H1 (cell line): ENCODE measurements around the gene DOP1A.

Experiments used
- CREB1 ChIP-seq: IDR thresholded peaks from 2 replicates; pipeline ENCODE4 v1.6.1; 2012; ENCODE audit warnings: inconsistent platforms
- EZH2 ChIP-seq: fragments of 200-600 bp; sonication (generic); IDR thresholded peaks from 2 replicates; pipeline ENCODE4 v1.7.1; 2012; ENCODE audit warnings: low read depth, mild to moderate bottlenecking, moderate library complexity, low read length, inconsistent platforms; ENCODE audit not compliant: severe bottlenecking
- JUN ChIP-seq: IDR thresholded peaks from 2 replicates; pipeline ENCODE4 v1.6.1; 2011; ENCODE audit warnings: low read depth, mild to moderate bottlenecking, improper control_type of control experiment, low read length
- SRF ChIP-seq: IDR thresholded peaks from 2 replicates; pipeline ENCODE4 v1.6.1; 2011; ENCODE audit warnings: mild to moderate bottlenecking, low read depth, low read length, moderate library complexity
- TAF1 ChIP-seq: IDR thresholded peaks from 2 replicates; pipeline ENCODE4 v1.6.1; 2011; ENCODE audit warnings: mild to moderate bottlenecking, low read depth, low read length
- TAF7 ChIP-seq: optimal IDR thresholded peaks from 2 replicates; pipeline ENCODE3; 2011; ENCODE audit warnings: low read depth, mild to moderate bottlenecking, inconsistent platforms, low read length, moderate library complexity, borderline replicate concordance
- TCF12 ChIP-seq: IDR thresholded peaks from 2 replicates; pipeline ENCODE4 v1.6.1; 2011; ENCODE audit warnings: low read depth, mild to moderate bottlenecking, low read length
- YY1 ChIP-seq: IDR thresholded peaks from 2 replicates; pipeline ENCODE4 v1.6.1; 2011; ENCODE audit warnings: low read depth, mild to moderate bottlenecking, low read length
- TF ChIP-seq, protein P1 (sequence below): fragments of 300-600 bp; sonication (generic); IDR thresholded peaks from 2 replicates; pipeline ENCODE4 v1.7.1; 2012; ENCODE audit warnings: low read length, moderate library complexity, mild to moderate bottlenecking, inconsistent platforms; ENCODE audit not compliant: insufficient replicate concordance
- TF ChIP-seq, protein P2 (sequence below), 3 experiments: IDR thresholded peaks; 1 replicate in 2 of 3; 2 replicates in 1 of 3; pipeline versions ENCODE4 v1.5.1 to v1.6.1; 2011; ENCODE audit warnings: low read length in 3 of 3, mild to moderate bottlenecking in 3 of 3, inconsistent platforms in 2 of 3, low read depth in 1 of 3, moderate library complexity in 1 of 3; ENCODE audit not compliant: insufficient read depth in 1 of 3; ENCODE audit errors: control extremely low read depth in 1 of 3

- no peak for TF ChIP-seq YY1
- TF ChIP-seq EZH2: no peak
- TF ChIP-seq, protein P1, sequence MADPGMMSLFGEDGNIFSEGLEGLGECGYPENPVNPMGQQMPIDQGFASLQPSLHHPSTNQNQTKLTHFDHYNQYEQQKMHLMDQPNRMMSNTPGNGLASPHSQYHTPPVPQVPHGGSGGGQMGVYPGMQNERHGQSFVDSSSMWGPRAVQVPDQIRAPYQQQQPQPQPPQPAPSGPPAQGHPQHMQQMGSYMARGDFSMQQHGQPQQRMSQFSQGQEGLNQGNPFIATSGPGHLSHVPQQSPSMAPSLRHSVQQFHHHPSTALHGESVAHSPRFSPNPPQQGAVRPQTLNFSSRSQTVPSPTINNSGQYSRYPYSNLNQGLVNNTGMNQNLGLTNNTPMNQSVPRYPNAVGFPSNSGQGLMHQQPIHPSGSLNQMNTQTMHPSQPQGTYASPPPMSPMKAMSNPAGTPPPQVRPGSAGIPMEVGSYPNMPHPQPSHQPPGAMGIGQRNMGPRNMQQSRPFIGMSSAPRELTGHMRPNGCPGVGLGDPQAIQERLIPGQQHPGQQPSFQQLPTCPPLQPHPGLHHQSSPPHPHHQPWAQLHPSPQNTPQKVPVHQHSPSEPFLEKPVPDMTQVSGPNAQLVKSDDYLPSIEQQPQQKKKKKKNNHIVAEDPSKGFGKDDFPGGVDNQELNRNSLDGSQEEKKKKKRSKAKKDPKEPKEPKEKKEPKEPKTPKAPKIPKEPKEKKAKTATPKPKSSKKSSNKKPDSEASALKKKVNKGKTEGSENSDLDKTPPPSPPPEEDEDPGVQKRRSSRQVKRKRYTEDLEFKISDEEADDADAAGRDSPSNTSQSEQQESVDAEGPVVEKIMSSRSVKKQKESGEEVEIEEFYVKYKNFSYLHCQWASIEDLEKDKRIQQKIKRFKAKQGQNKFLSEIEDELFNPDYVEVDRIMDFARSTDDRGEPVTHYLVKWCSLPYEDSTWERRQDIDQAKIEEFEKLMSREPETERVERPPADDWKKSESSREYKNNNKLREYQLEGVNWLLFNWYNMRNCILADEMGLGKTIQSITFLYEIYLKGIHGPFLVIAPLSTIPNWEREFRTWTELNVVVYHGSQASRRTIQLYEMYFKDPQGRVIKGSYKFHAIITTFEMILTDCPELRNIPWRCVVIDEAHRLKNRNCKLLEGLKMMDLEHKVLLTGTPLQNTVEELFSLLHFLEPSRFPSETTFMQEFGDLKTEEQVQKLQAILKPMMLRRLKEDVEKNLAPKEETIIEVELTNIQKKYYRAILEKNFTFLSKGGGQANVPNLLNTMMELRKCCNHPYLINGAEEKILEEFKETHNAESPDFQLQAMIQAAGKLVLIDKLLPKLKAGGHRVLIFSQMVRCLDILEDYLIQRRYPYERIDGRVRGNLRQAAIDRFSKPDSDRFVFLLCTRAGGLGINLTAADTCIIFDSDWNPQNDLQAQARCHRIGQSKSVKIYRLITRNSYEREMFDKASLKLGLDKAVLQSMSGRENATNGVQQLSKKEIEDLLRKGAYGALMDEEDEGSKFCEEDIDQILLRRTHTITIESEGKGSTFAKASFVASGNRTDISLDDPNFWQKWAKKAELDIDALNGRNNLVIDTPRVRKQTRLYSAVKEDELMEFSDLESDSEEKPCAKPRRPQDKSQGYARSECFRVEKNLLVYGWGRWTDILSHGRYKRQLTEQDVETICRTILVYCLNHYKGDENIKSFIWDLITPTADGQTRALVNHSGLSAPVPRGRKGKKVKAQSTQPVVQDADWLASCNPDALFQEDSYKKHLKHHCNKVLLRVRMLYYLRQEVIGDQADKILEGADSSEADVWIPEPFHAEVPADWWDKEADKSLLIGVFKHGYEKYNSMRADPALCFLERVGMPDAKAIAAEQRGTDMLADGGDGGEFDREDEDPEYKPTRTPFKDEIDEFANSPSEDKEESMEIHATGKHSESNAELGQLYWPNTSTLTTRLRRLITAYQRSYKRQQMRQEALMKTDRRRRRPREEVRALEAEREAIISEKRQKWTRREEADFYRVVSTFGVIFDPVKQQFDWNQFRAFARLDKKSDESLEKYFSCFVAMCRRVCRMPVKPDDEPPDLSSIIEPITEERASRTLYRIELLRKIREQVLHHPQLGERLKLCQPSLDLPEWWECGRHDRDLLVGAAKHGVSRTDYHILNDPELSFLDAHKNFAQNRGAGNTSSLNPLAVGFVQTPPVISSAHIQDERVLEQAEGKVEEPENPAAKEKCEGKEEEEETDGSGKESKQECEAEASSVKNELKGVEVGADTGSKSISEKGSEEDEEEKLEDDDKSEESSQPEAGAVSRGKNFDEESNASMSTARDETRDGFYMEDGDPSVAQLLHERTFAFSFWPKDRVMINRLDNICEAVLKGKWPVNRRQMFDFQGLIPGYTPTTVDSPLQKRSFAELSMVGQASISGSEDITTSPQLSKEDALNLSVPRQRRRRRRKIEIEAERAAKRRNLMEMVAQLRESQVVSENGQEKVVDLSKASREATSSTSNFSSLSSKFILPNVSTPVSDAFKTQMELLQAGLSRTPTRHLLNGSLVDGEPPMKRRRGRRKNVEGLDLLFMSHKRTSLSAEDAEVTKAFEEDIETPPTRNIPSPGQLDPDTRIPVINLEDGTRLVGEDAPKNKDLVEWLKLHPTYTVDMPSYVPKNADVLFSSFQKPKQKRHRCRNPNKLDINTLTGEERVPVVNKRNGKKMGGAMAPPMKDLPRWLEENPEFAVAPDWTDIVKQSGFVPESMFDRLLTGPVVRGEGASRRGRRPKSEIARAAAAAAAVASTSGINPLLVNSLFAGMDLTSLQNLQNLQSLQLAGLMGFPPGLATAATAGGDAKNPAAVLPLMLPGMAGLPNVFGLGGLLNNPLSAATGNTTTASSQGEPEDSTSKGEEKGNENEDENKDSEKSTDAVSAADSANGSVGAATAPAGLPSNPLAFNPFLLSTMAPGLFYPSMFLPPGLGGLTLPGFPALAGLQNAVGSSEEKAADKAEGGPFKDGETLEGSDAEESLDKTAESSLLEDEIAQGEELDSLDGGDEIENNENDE: no peak
- TF ChIP-seq TAF1: no peak
- no peak for TF ChIP-seq TAF7
- TF ChIP-seq TCF12: no peak
- TF ChIP-seq CREB1: no peak
- TF ChIP-seq JUN: no peak
- no peak for TF ChIP-seq SRF
- TF ChIP-seq, protein P2, sequence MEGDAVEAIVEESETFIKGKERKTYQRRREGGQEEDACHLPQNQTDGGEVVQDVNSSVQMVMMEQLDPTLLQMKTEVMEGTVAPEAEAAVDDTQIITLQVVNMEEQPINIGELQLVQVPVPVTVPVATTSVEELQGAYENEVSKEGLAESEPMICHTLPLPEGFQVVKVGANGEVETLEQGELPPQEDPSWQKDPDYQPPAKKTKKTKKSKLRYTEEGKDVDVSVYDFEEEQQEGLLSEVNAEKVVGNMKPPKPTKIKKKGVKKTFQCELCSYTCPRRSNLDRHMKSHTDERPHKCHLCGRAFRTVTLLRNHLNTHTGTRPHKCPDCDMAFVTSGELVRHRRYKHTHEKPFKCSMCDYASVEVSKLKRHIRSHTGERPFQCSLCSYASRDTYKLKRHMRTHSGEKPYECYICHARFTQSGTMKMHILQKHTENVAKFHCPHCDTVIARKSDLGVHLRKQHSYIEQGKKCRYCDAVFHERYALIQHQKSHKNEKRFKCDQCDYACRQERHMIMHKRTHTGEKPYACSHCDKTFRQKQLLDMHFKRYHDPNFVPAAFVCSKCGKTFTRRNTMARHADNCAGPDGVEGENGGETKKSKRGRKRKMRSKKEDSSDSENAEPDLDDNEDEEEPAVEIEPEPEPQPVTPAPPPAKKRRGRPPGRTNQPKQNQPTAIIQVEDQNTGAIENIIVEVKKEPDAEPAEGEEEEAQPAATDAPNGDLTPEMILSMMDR (IDR thresholded peaks at IDR 0.05; ENCODE audit: control extremely low read depth in 1 of 3, insufficient read depth in 1 of 3, low read depth in 1 of 3, low read length in 3 of 3): no peak
Measured at GRCh38 chr6:83092756-83093399, 25.4 kb downstream of the DOP1A start.
